ENCODE results near the gene CACNA1C.

GRCh38 chr12:2274733-2275132, 221.9 kb downstream of the CACNA1C start:
- TF ChIP-seq, protein P1, sequence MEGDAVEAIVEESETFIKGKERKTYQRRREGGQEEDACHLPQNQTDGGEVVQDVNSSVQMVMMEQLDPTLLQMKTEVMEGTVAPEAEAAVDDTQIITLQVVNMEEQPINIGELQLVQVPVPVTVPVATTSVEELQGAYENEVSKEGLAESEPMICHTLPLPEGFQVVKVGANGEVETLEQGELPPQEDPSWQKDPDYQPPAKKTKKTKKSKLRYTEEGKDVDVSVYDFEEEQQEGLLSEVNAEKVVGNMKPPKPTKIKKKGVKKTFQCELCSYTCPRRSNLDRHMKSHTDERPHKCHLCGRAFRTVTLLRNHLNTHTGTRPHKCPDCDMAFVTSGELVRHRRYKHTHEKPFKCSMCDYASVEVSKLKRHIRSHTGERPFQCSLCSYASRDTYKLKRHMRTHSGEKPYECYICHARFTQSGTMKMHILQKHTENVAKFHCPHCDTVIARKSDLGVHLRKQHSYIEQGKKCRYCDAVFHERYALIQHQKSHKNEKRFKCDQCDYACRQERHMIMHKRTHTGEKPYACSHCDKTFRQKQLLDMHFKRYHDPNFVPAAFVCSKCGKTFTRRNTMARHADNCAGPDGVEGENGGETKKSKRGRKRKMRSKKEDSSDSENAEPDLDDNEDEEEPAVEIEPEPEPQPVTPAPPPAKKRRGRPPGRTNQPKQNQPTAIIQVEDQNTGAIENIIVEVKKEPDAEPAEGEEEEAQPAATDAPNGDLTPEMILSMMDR (IDR thresholded peaks at IDR 0.05; ENCODE audit: low read depth, low read length, poor library complexity, severe bottlenecking), result no peak
- no peak for TF ChIP-seq EZH2phosphoT487 (IDR thresholded peaks at IDR 0.05; ENCODE audit: borderline replicate concordance, low read length)

Data from DOHH2 (cell line).